Adrenal gland (tissue), 12 donors: Measurements from ENCODE around the gene OSGEP. TPM values are rescaled to one million over a fixed set of nuclear protein-coding genes. Genes with fewer than 3 reads are reported as not detected.

ENCODE experiments used
- DNase-seq, 7 donors: peaks; one replicate each; pipeline ENCODE4 v3.0.0-alpha.2; 2019 to 2020
- H3K27ac ChIP-seq, 5 donors: fragments of 200-600 bp; sonication (generic) in 4 of 5; 1 replicate in 3 of 5; 2 replicates in 2 of 5; pipeline versions ENCODE4 v1.5.1 to v1.8.0; 2016 to 2020; ENCODE audit warnings: mild to moderate bottlenecking in 1 of 5
- H3K27me3 ChIP-seq: fragments of 200-600 bp; 2 replicates; pipeline ENCODE4 v1.8.0; 2021
- H3K36me3 ChIP-seq, 2 donors: fragments of 200-600 bp; replicated peaks in 1 of 2; 1 replicate in 1 of 2; 2 replicates in 1 of 2; pipeline versions ENCODE4 v1.5.1 to v1.8.0; 2018 to 2022
- H3K4me1 ChIP-seq, 2 donors: fragments of 200-600 bp; replicated peaks in 1 of 2; 1 replicate in 1 of 2; 2 replicates in 1 of 2; pipeline versions ENCODE4 v1.5.1 to v1.8.0; 2018 to 2021
- H3K4me3 ChIP-seq, 4 donors: fragments of 200-600 bp; sonication (generic) in 3 of 4; one replicate each; pipeline ENCODE4 v1.5.1; 2016 to 2018
- H3K9me3 ChIP-seq, 3 donors: fragments of 200-600 bp; sonication (generic) in 1 of 3; replicated peaks in 1 of 3; 1 replicate in 2 of 3; 2 replicates in 1 of 3; pipeline versions ENCODE4 v1.5.1 to v1.8.0; 2016 to 2021
- POLR2A ChIP-seq, 2 donors: fragments of 450-650 bp; IDR thresholded peaks; one replicate each; pipeline ENCODE4 v1.6.1; 2017; ENCODE audit warnings: antibody characterized with exemption in 2 of 2, mild to moderate bottlenecking in 2 of 2, moderate library complexity in 1 of 2
- WGBS, 4 donors: extraction: QIAGEN DNeasy Blood & Tissue Kit in 2 of 4; methylation state at CpG; one replicate each; pipeline versions ENCODE4 v1.1.5 to v1.1.7; 2013 to 2017; 5-methylcytosine and 5-hydroxymethylcytosine counted together
- intact Hi-C, 2 donors: fragments of 100-400 bp; cut with DNase I; formaldehyde crosslinking; loops; one replicate each; pipeline versions ENCODE4 v1.14.1 to v1.15.0; 2022 to 2023
- polyA plus RNA-seq, 3 donors: library from polyadenylated mRNA; stranded (reverse); fragments of 200-250 nt in 2 of 3; fragments of 350-450 nt in 1 of 3; fragmentation: Illumina TruSeq in 1 of 3; extraction: RNeasy Lipid Tissue Mini Kit (QIAGEN cat#74804) in 1 of 3; gene quantifications; one replicate each; pipeline ENCODE4 v1.2.3, GENCODE V29; 2013 to 2014
- total RNA-seq, 9 donors: library from RNA; depleted of rRNA in 4 of 9; stranded (reverse); fragments of >200 nt in 4 of 9; fragments of 120-200 nt in 1 of 9; fragmentation: NEBNext Ultra II Directional in 1 of 9; extraction: Animal tissue kit (Norgen Biotek cat#: 25700) in 1 of 9; gene quantifications; one replicate each; pipeline versions ENCODE4 v1.1.0 to v1.2.4, GENCODE V29; 2013 to 2023
- TF ChIP-seq, protein P1 (sequence below), 6 experiments: fragments of 450-650 bp in 4 of 6; fragments of 200-600 bp in 2 of 6; sonication (generic) in 1 of 6; IDR thresholded peaks; 1 replicate in 5 of 6; 2 replicates in 1 of 6; pipeline versions ENCODE4 v1.5.1 to v1.8.0; 2016 to 2021; ENCODE audit warnings: antibody characterized with exemption in 6 of 6, mild to moderate bottlenecking in 2 of 6, moderate library complexity in 1 of 6
- donor health status: healthy with polysubstance abuse.
- donor health status: Bipolar disorder and iron deficiency.
- donor health status: DM: yes; HTN: yes; CAD: no.
- donor health status: DM: no; HTN: no; CAD: no.
- donor health status: DM: no; HTN: no; CAD: no.
- donor health status: DM: yes; HTN: yes; CAD: no.

OSGEP gene
- total and polyA plus RNA-seq, 12 donors = 25.0 to 102 (median 37.5) TPM

DNA sequence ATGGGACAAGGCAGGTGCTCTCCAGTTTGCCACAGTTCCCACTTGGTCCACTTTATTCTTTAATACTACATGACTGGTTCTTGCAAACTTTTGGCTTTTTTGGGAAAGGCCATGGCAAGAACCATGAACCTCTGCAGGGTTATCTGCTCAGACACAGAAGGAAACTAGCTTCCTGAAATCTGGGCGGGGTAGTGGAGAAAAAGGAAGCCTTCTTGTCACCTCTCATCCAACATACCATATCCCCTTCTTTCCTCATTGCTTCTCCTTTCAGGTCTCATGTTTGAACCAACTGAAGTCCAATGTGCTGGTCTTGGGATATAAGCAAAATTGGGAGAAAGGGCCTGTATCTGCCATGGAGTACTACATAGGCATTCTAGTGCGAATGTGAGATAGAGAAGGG lies 13.2 kb downstream of the OSGEP start:
- WGBS, 4 donors = 76 to 85% (median 81%) methylated on average over 2 of the region's 2 CpGs
- no peaks in the 10 kb centered on the region for H3K9me3 ChIP-seq
- no peak for DNase-seq
- TF ChIP-seq, protein P1, sequence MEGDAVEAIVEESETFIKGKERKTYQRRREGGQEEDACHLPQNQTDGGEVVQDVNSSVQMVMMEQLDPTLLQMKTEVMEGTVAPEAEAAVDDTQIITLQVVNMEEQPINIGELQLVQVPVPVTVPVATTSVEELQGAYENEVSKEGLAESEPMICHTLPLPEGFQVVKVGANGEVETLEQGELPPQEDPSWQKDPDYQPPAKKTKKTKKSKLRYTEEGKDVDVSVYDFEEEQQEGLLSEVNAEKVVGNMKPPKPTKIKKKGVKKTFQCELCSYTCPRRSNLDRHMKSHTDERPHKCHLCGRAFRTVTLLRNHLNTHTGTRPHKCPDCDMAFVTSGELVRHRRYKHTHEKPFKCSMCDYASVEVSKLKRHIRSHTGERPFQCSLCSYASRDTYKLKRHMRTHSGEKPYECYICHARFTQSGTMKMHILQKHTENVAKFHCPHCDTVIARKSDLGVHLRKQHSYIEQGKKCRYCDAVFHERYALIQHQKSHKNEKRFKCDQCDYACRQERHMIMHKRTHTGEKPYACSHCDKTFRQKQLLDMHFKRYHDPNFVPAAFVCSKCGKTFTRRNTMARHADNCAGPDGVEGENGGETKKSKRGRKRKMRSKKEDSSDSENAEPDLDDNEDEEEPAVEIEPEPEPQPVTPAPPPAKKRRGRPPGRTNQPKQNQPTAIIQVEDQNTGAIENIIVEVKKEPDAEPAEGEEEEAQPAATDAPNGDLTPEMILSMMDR (IDR thresholded peaks at IDR 0.05) = no peak
- no peak for TF ChIP-seq POLR2A (IDR thresholded peaks at IDR 0.05)
- no peak overlapping the region for H3K27ac ChIP-seq
- peaks cover 0 to 14% of the 10 kb centered on the region in 2 donors for H3K36me3 ChIP-seq
- no peaks in the 10 kb centered on the region for H3K27me3 ChIP-seq
- no peaks in the 10 kb centered on the region for H3K4me1 ChIP-seq
- no peak overlapping the region for H3K4me3 ChIP-seq
- intact Hi-C loops = no loop called here

DNA sequence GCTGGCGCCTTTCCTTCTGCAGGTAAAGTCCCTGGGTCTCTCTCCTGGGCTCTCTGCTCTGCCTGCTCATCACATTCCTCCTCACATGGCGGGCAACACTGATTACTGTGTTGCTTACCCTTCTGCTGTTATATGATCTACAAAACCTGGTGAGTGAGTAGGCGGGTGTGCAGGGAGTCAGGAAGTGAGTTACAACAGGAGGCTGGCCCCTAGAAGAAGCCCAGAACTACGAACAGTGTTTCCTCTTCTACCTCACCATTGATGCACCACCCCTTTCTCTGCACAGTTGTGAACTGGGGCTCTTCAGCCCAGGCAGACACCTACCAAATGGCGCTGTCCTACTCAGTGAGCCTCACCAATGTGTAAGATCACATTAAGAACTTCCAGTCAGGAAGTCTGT lies 13.7 kb downstream of the OSGEP start:
- TF ChIP-seq, protein P1 (IDR thresholded peaks at IDR 0.05) = no peak
- TF ChIP-seq POLR2A (IDR thresholded peaks at IDR 0.05) = no peak
- H3K27ac ChIP-seq = no peak overlapping the region
- no peak for DNase-seq
- H3K27me3 ChIP-seq = no peaks in the 10 kb centered on the region
- no peaks in the 10 kb centered on the region for H3K9me3 ChIP-seq
- intact Hi-C loops = no loop called here
- H3K4me3 ChIP-seq = no peak overlapping the region
- no peaks in the 10 kb centered on the region for H3K4me1 ChIP-seq
- peaks cover 0 to 9% of the 10 kb centered on the region in 2 donors for H3K36me3 ChIP-seq
- WGBS, 4 donors = 66 to 78% (median 72%) methylated on average over 4 to 5 of the region's 5 CpGs

DNA sequence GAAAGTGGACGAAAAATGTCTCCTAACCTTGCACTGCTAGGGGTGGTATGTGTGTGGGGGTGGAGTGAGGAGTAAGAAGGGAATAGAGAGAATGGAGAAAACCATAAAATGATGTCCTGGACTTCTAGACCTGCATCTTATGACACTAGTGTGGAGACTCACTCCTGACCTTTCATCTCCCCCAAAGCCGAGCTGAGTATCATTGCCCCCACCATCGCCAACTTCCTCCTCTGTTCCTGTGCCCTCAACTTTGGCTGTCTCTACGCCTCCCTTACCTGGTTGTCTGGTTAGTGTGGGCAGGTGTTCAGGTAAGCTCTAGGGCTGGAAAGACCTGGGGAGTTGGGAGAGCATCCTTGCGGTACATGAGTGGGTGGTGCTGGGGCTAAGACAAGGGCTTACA lies 14.1 kb downstream of the OSGEP start:
- Histone ChIP-seq H3K9me3 (no peaks in the 10 kb centered on the region), H3K27ac (no peak overlapping the region), H3K4me1 (no peaks in the 10 kb centered on the region), H3K27me3 (no peaks in the 10 kb centered on the region), H3K4me3 (no peak overlapping the region), H3K36me3 (peaks cover 0 to 4% of the 10 kb centered on the region in 2 donors)
- intact Hi-C loops = no loop called here
- TF ChIP-seq, protein P1 (IDR thresholded peaks at IDR 0.05) = no peak
- no peak for TF ChIP-seq POLR2A (IDR thresholded peaks at IDR 0.05)
- 74 to 87% (median 83%) methylated on average over 5 of the region's 5 CpGs for WGBS, 4 donors
- DNase-seq = no peak

DNA sequence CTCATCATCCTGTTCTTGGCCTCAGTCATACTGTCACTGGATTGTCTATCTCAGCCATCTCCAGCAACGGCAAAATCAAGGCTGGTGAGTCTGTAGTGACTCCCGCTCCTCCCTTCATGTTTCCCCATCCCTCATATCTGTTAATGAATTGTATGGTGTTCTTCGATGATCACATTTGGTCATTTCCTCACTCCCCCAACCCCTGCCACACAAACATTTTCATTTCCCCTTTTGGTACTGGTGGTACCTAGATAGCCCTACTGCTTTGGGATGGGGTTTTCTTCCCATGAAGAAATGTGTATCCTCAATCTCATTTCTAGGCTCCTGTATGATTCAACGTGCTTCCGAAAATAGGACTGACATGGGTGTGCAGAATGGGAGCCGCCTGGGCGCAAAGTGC lies 15.9 kb downstream of the OSGEP start:
- Histone ChIP-seq H3K4me1 (no peaks in the 10 kb centered on the region), H3K36me3 (no peaks in the 10 kb centered on the region), H3K4me3 (no peak overlapping the region), H3K27me3 (no peaks in the 10 kb centered on the region), H3K9me3 (no peaks in the 10 kb centered on the region), H3K27ac (no peak overlapping the region)
- WGBS, 4 donors = 75 to 85% (median 79%) methylated on average over 7 of the region's 7 CpGs
- intact Hi-C loops = no loop called here
- no peak for DNase-seq
- no peak for TF ChIP-seq POLR2A (IDR thresholded peaks at IDR 0.05)
- TF ChIP-seq, protein P1 (IDR thresholded peaks at IDR 0.05) = no peak
